NCI-H345 treated with DMSO at 0.1 percent for 48 hours (cell line): ENCODE data around the gene RPUSD2.

Experiments used
- DNase-seq: peaks from one replicate; lab custom pipeline; 2025; ENCODE audit not compliant: unreplicated experiment; lab: John Stamatoyannopoulos, UW

The RPUSD2 gene

GRCh38 chr15:40618906-40619305 is 49.8 kb downstream of the RPUSD2 start:
- no peak for DNase-seq

GRCh38 chr15:40623361-40623760 is 54.3 kb downstream of the RPUSD2 start:
- DNase-seq = no peak
